ENCODE results near the gene KRTCAP2. TPM values are rescaled to one million over a fixed set of nuclear protein-coding genes. Genes with fewer than 3 reads are reported as not detected.
A peak's percentile ranks its signal among the peaks of the same experiment; 100 is the strongest.

KRTCAP2 gene
- total RNA-seq, 1 experiment from 2014 or later: 156 TPM

DNA sequence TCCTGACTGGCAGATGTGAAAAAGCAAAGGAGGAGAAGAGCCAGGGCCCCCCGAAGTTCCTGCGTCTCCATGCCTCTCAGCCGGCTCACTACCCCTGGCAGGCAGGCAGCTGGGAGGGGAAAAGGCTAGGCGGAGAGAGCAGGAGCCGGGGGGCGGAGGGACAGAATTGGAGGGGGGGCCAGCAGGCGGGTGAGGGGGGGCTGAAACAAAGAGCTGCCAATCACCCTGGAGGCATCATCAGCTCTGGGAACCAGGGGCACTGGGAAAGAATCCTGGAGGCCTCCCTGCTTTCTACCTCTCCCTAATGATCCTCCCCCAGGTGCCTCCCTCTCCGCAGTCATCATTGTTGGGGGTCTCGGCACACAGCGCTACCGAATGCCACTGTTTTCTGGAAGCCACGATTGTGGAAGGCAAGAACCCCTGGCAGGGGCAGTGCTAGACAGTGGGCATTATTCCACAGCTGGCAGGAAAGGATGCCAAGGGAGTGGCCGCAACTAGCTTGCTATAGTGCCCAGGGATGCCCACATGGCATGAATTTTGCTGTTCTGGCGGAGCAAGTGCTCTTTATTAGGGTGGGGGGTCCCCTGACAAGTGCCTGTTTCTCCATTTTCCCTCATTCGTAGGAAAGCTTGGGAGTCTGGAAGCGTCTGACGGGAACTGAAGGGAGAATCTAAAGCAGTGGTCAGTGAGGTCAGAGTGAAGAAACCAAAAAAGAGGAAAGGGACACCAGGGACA is 34.9 kb upstream of the KRTCAP2 start, which contains the start of gene THBS3:
Gene THBS3 (minus strand): TSS at position 92 of the 735 bp plus-strand sequence. CDS start 21 bp downstream, at position 71.
- CTCF ChIA-PET: interaction anchor here (0.6 to 1.8 kb wide), 6 partner anchors 15 to 441 kb away, joined by 3 to 9 read pairs (median 3); no protein-coding TSS in a partner anchor
- Histone ChIP-seq H3K27me3 (ENCODE audit: insufficient read depth, low read depth) (no peaks in the 10 kb centered on the region), H3K4me1 (replicated peaks; ENCODE audit: insufficient read depth) (peaks cover 26% of the 10 kb centered on the region), H3K4me3 (peak within 1 kb of the TSS; percentile 78), H4K20me1 (ENCODE audit: insufficient read depth) (no peaks in the 10 kb centered on the region), H3K79me2 (ENCODE audit: low read depth) (peaks cover 18% of the 10 kb centered on the region), H3K27ac (peak within 1 kb of the TSS; percentile 74), H3K9me3 (ENCODE audit: insufficient read depth, low read depth) (no peaks in the 10 kb centered on the region), H2AFZ (peak within 1 kb of the TSS; percentile 91), H3K9me2 (ENCODE audit: insufficient read depth) (no peaks in the 10 kb centered on the region), H3K36me3 (ENCODE audit: low read depth) (no peaks in the 10 kb centered on the region), H3F3A (ENCODE audit: insufficient read depth, low read depth) (peaks cover 11% of the 10 kb centered on the region; the same call in 1 of the 2 replicates), H3K4me2 (peak within 1 kb of the TSS; percentile 98)
- intact Hi-C loops (cut with micrococcal nuclease; ENCODE audit: unreplicated experiment): loop anchor here (1.0 to 2.0 kb wide), 5 partner anchors 18 to 115 kb away; partner anchors contain the start of genes KRTCAP2 and TRIM46
- DNase-seq: peak in 1 of 2 experiments; percentile 29
- TF ChIP-seq, protein P1, sequence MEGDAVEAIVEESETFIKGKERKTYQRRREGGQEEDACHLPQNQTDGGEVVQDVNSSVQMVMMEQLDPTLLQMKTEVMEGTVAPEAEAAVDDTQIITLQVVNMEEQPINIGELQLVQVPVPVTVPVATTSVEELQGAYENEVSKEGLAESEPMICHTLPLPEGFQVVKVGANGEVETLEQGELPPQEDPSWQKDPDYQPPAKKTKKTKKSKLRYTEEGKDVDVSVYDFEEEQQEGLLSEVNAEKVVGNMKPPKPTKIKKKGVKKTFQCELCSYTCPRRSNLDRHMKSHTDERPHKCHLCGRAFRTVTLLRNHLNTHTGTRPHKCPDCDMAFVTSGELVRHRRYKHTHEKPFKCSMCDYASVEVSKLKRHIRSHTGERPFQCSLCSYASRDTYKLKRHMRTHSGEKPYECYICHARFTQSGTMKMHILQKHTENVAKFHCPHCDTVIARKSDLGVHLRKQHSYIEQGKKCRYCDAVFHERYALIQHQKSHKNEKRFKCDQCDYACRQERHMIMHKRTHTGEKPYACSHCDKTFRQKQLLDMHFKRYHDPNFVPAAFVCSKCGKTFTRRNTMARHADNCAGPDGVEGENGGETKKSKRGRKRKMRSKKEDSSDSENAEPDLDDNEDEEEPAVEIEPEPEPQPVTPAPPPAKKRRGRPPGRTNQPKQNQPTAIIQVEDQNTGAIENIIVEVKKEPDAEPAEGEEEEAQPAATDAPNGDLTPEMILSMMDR (conservative IDR thresholded peaks at IDR 0.05): no peak
- TF ChIP-seq EZH2 (IDR thresholded peaks at IDR 0.05; ENCODE audit: low read depth): no peak
- POLR2A ChIA-PET (ENCODE audit: unreplicated experiment): interaction anchor here (0.6 to 0.7 kb wide), 4 partner anchors 13 to 101 kb away, joined by 3 to 5 read pairs (median 4); partner anchors contain the start of gene FDPS
- BruUV-seq (replicated peaks): TSS peak; percentile 76

DNA sequence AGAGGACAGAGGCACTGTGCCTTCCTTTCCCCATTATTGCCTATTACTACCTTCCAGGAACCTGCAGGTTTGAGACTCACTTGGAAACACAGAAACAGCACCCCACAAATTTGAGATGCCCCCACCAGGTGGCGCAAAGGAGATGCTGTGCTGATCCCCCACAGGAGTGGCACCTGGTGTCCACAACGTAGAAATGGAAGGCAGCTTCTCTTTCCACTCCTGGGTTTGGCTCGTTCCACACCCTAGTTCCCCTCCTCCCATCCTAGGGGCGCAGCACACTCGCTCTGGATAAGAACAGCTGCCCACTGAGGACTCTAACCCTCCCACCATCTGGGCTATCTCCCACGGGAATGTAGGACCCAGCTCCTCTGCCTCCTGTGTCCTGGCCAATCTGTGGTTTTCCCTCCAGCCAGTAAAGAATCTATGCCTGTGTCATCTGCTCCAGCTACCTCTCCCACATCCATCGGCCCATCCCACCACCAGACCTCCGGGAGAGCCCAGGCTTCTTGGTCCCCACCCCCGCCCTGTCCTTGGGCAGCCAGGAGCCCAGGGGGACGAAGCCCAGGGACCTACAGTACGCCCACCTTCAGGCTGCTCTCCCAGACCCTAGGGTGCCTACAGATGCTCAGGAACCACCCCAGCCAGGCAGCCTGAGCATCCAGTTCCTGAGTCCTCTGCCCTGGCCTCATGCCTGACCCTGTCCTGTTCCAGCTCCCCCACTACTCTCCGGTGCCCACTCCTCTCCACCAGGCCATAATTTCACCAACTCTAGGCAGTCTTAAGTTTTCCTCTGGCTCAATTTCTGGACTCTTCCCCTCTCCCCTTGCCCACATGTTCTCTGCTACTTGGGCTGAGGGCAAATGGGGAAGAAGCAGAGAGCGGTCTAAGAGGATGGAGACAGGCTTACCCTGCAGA is 34.0 kb upstream of the KRTCAP2 start:
- Histone ChIP-seq H3K9me3 (ENCODE audit: insufficient read depth, low read depth) (no peaks in the 10 kb centered on the region), H3K36me3 (ENCODE audit: low read depth) (no peaks in the 10 kb centered on the region), H3K4me1 (replicated peaks; ENCODE audit: insufficient read depth) (peaks cover 26% of the 10 kb centered on the region), H3K27me3 (ENCODE audit: insufficient read depth, low read depth) (no peaks in the 10 kb centered on the region), H3K9me2 (ENCODE audit: insufficient read depth) (no peaks in the 10 kb centered on the region), H3K4me3 (no peak overlapping the region; the same call in 1 of the 2 replicates), H3K79me2 (ENCODE audit: low read depth) (peaks cover 18% of the 10 kb centered on the region), H3K27ac (no peak overlapping the region), H2AFZ (no peak overlapping the region), H3K4me2 (peak overlapping the region; percentile 98), H3F3A (ENCODE audit: insufficient read depth, low read depth) (peaks cover 11% of the 10 kb centered on the region; the same call in 1 of the 2 replicates), H4K20me1 (ENCODE audit: insufficient read depth) (no peaks in the 10 kb centered on the region)
- TF ChIP-seq, protein P1 (conservative IDR thresholded peaks at IDR 0.05): peak; percentile 92
- TF ChIP-seq EZH2 (IDR thresholded peaks at IDR 0.05; ENCODE audit: low read depth): no peak
- intact Hi-C loops (cut with micrococcal nuclease; ENCODE audit: unreplicated experiment): loop anchor here (1.0 to 2.0 kb wide), 4 partner anchors 19 to 116 kb away; no protein-coding TSS in a partner anchor
- DNase-seq: peak; percentile 72 to 87
- ChIA-PET POLR2A (ENCODE audit: unreplicated experiment) (interaction anchor here (0.6 to 1.0 kb wide), 5 partner anchors 12 to 20 kb away, joined by 3 to 4 read pairs (median 3); no protein-coding TSS in a partner anchor), CTCF (interaction anchor here (0.5 to 1.8 kb wide), 9 partner anchors 11 to 441 kb away, joined by 3 to 19 read pairs (median 5); no protein-coding TSS in a partner anchor)
- no TSS peak for BruUV-seq (replicated peaks)

Measured in PC-9 (cell line).